NCI-H2227 treated with DMSO at 0.1 percent for 48 hours (cell line): ENCODE data around the gene CLCF1.

Experiments used
- DNase-seq: peaks from one replicate; lab custom pipeline; 2025; lab: John Stamatoyannopoulos, UW

CLCF1 gene

DNA sequence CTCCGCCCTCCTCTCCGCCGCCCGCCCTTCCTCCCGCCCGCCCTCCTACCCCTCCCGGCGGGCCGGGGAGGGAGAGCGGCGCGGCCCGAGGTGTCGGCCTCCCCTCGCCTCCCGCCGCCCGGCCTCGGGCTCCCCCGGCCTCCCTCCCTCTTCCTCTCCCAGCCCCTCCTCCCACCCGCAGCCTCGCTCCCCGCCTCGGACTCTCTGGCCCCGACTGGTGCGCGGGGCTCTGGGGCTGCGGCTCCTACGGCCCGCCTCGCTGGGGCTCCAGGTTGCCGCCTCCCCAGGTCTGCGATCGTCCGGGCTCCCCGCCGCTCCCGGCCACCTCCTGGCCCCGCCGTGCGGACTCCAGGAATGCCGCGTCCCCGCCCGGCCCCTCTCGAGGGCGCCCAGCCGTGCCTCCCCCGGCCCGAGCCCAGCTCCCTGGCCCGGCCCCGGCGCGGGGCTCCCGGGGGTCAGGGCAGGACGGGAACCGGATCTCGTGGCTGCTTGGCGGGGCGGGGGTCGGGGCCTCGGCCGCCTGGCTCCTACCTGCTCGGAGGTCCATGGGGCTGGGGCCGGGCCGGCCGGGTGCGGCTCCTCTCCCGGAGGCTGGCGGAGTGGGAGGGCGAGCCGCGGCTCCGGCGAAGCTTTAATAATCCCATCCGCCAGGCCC lies at the start of gene CLCF1:
Gene CLCF1 (minus strand): TSS at position 606 of the 655 bp plus-strand sequence. CDS start 59 bp downstream, at position 547.
- no peak for DNase-seq

DNA sequence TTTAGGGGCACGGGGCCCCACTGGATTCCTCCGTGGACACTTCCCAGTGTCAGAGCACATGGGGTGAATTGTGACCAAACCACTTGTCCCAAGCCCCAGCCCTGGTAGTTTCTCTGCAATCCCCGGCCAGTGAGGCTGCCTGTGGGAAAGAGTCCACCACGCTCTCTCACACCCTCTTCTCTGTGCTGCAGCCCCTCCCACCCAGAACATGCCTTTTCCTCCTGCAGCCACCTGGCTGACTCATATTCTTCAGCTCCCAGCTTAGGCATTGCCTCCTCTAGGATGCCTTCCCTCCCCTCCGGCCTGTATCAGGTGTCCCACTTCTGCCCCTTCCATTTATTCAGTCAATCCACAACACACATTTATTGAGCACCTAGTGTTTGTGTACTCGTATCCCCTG lies 49.5 kb upstream of the CLCF1 start:
- DNase-seq = no peak

DNA sequence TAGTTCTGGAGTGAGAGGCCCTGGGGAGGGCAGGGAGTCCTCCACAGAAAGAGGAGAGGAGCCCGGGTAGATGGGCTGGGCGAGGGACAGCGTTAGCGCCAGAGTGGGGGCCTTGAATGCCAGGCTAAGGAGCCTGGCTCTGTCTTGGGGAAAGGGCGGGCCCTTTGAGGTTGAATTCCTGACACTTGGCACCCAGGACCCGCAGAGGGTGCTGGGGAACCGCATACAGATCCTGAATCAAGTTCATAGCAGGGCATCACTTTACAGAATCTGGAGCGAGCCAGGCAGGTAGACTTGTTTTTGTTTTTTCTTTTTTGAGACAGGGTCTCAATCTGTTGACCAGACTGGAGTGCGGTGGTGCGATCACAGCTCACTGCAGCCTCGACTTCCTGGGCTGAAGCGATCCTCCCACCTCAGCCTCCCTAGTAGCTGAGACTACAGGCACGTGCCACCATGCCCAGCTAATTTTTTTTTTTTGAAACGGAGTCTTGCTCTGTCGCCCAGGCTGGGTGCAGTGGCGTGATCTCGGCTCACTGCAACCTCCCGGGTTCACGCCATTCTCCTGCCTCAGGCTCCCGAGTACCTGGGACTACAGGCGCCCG lies 48.1 kb upstream of the CLCF1 start:
- no peak for DNase-seq

DNA sequence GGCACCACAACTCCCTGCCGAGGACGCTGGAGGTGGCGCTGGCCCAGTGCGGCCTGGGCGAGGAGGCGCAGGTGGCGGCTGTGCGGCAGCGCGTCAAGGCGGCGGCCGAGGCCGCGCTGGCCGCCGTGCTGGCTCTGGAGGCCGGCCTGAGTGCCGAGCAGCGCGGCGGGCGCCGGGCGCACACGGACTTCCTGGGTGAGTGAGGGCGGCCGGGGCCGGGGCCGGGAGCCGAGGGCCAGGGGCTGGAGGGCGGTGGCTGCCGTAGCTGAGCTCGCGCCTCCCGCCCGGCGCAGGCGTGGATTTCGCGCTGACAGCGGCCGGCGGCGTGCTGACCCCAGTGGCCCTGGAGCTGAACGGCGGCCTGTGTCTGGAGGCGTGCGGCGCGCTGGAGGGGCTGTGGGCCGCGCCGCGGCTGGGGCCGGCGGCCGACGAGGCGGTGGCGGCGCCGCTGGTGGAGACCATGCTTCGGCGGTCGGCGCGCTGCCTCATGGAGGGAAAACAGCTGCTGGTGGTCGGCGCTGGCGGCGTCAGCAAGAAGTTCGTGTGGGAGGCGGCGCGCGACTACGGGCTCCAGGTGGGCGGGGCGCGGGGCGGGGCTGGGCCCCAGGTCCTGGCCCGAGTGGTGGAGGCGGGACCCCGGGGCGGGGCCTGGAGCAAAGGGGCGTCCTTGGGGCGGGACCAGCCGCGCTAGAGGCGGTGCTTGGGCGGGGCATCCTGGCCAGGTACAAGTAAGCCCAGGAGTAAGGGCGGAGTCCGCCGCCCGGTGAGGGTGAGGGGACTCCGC lies 47.4 kb upstream of the CLCF1 start:
- peak; percentile 93 for DNase-seq

DNA sequence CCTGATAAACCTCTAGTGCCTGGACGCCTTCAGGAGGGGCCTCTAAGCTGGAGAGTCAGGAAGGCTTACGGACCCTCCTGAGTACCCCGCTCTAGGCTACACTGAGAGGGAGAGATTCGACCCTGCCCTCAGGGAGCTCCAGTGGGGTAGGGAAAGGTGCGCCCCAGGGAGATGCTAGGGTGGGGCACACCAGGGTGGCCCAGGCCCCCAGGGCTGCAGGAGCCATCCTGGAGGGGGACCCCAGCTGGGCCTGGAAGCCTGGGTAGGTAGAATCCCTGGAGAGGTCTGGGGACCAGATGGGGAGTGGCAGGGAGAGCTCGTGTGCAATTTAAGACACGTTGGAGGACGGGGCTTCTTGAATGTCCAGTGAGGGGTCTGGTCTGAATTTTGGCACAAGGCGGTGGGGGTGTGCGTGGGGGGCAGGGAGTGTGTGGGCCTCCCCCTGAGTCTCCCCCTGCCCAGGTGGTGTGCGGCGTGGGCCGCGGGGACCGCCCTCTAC lies 46.8 kb upstream of the CLCF1 start:
- no peak for DNase-seq

DNA sequence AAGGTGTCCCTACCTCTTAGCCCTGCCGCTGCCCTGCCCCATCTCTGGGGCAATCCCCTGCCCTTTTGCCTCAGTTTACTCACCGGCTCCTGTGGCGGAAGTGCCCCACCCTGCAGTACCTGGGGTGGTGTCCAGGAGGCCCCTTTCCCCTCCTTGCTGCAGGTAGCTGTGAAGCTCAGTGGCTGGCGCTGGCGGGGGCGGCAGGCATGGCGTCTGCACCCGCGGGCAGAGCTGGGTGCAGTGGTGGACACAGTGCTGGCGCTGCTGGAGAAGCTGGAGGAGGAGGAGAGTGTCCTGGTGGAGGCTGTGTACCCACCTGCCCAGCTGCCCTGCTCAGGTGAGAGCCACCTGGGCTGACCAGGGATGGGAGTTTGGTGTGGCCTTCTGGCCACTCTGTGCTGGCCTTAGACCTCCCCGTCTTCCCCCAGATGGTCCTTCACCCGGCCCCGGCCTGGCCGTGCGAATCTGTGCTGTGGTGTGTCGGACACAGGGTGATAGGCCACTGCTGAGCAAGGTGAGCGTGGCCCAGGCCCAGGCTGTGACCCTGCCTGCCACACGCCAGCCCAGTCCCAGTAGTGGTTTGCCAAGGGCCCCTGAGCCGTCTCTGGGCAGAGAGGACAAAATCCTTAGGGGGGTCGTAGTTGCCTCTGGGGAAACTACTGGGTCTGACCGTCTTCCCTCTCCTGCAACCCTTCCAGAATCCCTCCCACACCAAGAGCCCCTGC lies 46.1 kb upstream of the CLCF1 start:
- no peak for DNase-seq

DNA sequence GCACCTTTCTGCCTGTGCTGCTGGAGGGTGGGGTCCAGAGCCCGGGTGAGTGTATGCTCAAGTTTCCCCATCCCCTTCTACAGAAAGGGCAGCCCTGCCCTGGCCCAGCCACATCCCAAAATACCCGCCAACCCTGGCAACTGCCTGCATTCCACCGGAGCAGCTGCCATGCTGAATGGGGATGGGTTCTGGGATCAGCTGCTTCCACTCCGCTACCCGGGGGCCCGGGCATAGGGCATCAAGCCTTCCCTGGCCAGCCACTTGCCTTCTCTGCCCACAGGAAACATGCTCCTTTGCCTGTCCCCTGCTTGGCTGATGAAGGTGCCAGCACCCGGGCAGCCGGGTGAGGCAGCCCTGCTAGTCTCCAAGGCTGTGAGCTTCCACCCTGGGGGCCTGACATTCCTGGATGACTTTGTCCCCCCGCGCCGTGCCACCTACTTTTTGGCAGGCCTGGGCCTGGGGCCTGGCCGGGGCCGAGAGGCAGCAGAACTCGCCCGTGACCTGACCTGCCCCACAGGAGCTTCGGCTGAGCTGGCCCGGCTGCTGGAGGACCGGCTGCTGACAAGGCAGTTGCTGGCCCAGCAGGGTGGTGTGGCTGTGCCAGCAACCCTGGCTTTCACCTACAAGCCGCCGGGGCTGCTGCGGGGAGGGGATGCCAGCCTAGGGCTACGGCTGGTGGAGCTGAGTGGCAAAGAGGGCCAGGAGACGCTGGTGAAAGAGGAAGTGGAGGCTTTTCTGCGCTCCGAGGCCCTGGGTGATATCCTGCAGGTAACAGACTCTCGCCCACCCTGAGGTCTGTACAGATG lies 45.3 kb upstream of the CLCF1 start:
- no peak for DNase-seq

DNA sequence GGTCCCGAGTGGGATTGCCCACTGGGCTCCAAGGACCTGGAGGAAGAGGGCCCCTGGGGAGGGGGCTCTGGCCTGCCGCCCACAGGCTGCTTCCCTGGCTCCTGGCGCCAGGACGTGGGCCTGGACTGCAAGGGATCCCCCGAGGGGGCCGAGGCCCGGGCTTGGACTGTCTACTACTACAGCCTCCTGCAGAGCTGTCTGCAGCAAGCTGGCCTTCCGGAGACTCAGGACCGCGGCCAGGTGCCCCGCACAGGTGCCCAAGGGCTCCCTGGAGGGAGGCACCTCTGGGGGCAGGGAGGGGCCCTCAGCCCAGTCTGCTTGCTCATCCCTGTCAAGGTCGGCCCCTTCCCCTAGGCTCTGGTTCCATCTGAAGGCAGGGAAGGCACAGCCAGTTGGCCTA lies 44.0 kb upstream of the CLCF1 start:
- DNase-seq = no peak

DNA sequence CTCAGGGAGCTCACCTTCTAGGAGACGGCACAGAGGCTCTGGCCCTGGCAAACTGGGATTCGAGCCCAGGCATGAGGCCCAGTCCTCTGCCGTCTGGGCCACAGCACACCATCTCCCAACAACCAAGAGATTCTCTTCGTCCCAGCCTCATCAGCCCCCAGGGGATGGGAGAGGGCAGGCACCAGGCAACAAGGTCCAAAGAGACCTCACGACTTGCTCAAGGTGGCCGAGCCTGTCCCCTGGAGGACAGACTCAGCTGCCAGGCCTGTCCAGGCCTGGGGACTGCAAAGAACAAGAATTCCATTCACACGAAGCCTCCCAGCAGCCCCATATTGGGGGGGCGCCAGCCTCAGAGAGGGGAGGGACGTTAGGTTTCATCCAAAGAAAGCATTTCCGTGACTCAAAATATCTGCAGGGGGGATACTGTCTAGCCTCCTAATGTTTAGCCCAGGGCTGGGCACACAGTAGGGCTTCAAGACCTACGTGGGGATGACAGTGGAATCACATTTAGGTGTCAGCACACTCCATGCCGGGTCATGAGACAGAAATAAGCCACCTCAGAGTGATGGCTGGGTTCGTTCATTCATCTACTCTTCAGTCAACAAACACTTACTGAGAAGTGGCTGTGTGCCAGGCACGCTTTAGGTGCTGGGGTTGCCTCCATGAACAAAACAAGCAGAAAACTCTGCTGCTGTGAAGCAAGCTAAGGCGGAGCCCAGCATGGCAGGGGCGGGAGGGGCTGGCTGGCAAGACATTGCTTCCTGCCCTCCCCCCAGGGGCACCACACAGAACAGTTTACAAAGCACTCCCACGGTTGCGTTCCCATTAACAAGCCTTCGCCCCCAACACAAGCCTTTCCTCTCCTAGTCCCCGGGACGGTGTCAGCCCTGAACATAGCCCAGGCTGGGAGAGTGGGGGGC lies 43.3 kb upstream of the CLCF1 start:
- DNase-seq = no peak

DNA sequence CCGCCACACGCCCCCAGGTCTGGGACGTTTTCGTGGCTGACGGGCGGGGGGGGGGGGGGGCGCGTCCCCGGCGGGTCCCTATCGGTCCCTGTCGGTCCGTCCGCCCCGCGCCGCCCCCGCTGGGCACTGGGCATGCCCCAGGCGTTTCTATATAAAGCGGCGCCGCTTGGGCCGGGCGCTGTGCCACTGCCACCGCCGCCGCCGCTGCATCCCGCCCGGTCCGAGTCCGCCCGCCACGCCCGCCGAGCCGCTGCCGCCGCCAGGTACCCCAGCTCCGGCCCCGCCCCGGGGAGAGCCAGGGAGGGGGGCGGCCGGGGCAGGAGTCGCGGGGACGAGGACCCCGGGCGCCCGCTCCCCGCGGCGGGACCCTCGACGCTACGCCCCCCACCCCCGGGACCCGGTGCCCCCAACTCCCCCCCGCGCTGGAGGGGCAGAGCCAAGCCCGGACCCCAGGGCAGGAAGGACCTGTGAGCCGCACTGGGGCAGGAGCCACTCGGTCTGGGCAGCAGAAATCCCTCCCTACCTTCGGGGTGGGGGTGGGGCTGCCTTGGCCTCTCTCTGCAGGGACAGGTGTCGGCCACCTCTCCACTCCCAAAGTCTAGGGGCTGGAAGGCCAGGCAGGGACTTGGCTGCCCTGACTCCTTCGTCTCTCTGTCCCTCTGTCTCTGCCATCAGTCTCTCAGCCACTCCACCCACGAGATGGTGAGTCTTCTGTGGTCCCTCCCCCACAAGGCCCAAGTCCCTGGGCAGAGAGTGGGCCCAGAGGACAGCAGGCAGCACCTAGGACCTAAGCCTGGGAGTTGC lies 42.3 kb upstream of the CLCF1 start, which contains the start of gene CARNS1:
Gene CARNS1 (plus strand): TSS at position 178 of the 804 bp plus-strand sequence. CDS start 522 bp downstream, at position 700.
- DNase-seq = no peak

DNA sequence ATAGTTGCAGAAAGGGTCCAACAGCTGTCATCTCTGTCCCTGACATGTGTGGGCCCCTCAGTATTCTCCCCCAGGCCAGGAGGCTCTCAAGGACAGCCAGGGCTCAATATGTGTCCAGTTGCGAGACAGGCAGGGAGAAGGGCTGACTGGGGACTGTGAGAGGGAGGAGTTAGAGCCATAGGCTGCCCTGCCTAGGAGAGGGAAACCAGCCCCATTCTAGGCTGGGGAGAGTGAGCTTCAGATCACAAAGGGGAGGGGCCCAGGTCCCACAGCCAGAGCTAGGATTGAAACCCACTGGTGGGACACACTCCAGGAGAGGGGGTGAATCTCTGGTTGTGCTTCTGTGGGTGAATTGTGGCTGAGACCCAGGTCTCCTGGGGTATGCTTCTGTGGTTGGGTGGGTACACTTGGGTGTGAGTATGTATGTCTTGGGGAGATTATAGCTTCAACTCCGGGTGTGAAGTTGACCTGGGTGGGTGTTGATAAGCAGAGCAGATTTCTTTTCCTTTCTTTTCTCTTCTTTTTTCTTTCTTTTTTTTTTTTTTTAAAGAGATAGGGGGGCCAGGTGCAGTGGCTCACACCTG lies 40.0 kb upstream of the CLCF1 start:
- no peak for DNase-seq

DNA sequence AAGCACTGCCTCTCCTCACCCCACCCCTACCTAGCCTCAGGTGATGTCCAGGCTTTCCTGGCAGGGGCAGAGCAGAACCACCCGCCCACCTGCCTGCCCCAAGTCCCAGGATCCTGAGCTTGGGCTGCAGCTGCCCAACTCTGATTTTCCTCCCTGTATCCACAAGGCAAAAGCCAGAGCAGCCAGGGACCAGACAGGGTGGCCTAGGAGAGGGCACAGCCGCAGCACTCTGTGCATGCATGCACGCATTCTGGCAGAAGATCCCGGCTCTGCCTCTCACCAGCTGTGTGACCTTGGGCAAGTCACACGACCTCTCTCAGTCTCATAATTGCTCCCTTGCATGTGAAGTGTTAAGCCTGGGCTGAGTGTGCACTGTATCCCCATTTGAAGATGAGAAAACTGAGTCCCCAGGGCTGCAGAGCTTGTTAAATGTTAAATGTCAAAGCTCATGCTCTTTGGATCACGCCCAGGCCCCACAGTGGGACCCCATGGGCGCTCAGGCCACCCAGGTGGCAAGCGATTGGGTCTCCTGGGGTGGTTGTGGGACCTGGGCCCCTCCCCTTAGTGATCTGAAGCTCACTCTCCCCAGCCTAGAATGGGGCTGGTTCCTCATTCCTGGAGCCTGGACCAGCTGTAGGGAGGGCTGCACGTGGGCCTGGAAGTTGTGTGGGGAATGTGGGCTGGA lies 39.2 kb upstream of the CLCF1 start:
- DNase-seq = no peak

DNA sequence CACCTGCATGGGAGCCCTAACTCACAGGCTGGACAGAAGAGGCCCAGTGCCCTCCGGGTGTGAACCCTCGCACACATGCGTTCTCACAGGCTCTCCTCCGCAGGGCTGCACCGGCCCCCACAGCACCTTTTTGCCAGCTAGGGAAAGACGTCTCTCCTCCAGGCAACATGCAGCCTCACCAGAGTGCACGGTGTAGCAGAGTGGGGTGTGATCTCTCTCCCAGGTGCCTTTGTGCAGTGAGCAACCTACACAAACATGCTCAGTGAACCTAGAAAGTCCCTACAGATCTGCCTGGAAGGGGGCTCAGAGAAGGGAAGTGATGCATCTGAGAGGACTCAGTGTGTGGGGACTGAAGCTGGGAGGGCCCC lies 38.4 kb upstream of the CLCF1 start:
- DNase-seq = no peak

DNA sequence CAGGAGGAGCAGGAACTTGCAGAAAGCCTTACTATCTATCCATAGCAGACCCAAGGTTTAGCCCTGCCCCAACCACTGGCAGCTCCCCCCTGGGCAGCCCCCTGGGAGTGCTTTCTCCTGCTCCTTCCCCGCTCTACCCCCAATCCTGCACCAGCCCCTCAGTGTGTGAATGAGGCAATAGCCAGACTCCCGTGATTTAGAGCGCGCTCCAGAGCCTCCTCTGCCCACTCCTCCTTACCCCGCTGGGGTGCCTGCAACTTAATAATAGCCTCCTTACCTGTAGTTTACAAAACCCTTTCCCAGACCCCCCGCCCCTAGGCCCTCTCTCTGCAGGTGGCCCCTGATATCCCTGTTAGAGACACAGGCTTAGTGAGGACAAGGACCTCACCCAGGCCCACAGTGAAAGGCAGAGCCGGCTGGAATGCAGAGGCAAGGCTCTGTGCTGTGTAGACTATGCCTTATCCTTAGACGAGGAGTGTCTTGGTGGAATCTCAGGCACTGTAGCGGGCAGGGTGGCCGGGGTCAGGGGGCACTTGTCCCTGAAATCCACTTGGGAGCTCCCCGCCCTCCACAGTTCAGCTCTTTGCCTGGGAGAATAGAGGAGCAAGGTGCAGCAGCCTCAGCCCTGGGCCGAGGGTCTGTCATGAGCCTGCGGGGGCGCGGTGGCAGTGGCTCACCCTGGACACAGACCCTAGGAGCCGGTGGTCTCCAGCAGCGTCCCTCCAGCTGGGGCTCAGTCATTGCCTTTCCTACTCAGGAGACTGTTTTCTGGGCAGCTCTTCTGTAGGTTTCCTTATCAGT lies 37.8 kb upstream of the CLCF1 start:
- no peak for DNase-seq

DNA sequence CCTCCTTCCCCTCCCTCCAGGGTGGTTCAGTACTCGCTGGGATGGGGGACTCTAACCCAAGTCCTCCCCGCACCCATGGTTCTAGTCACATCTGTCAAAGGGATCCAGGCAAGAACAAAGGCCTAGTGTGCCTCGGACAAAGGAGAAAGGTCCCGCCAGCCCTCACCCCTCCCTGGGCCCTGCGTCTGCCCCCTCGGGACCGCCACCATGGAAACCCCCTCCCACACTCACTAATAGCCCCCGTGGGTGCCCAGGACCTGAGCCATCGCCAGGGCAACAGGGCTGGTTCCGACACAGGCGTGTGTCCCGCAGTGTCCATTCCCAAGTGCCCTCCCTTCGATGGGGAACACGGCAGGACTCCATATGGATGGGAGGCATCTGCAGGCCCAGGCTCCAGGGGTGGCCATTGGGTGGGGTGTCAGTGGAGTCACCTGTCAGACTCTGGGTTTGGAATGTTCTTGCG lies 37.0 kb upstream of the CLCF1 start:
- DNase-seq = no peak

DNA sequence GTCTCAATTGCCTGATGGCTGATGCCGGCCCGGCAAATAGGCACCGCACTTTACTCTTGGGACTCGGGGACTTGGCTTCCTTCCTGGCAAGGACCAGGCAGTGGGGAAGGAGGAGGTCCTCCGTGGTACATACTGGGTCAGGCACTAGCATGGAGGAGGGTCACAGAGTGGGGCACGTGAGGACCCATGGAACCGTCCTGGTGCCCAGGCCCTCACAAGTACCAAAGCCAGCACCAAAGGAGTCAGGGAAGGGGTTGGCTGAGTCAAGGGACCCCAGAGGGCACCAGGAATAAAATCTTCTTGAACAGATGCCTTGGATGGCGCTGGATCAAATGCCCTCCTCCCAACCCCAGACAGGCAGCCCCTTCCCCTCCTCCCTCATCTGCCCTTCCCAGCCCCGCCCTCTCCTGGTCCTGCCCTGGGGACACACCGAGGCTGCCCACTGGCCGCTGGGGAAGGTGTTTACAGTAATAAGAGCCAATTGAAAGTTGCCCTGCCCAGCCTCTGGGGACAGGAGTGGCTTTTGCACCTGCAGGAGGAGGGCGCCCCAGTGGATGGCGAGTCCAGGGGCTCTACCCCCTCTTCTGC lies 36.5 kb upstream of the CLCF1 start:
- no peak for DNase-seq

DNA sequence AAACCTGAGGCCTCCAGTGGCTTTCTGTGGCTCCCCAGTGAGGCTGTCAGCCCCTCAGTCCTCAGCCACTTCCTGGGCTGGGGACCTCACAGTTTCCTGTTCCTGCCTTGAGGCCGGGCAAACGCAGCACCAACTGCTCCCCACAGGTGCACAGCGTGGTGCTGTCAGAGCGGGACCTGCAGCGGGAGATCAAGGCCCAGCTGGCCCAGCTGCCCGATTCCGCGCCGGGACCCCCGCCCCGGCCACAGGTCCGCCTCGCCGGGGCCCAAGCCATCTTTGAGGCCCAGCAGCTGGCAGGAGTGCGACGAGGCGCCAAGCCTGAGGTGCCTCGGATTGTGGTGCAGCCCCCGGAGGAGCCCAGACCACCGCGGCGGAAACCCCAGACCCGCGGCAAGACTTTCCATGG lies 35.9 kb upstream of the CLCF1 start:
- DNase-seq = no peak
